HepG2 (cell line): Measurements from ENCODE around the gene SLC18A3. TPM values are rescaled to one million over a fixed set of nuclear protein-coding genes. Genes with fewer than 3 reads are reported as not detected.

Experiments
- ATAC-seq: fragments of 200-7000 bp; cut with Tn5 transposase; 3 replicates; pipeline ENCODE4 v1.9.1; 2020; ENCODE audit warnings: mild to moderate bottlenecking, moderate library complexity
- BruUV-seq: library from RNA; stranded (reverse); fragments of 400-500 nt; replicated peaks from 2 replicates; lab custom pipeline; 2021; lab: Mats Ljungman, UMichigan
- CTCF ChIA-PET: fragments of 300-600 bp; formaldehyde crosslinking; extraction: SDS; loops from one replicate; lab custom pipeline; 2021; ENCODE audit warnings: low total read pairs, inconsistent platforms, low intra/inter-chr PET ratio; lab: Yijun Ruan, JAX
- POLR2A ChIA-PET: fragments of 350-600 bp; sonication (Branson Sonifier 250); formaldehyde crosslinking; loops from one replicate; lab custom pipeline; 2020; ENCODE audit warnings: antibody characterized with exemption, inconsistent platforms; lab: Yijun Ruan, JAX
- DNase-seq: peaks from one replicate; pipeline ENCODE4 v3.0.0-alpha.2; 2015; ENCODE audit warnings: low spot score
- FAIRE-seq: peaks from 3 replicates; lab custom pipeline; 2011; peaks lifted over from hg19 to GRCh38; lab: Jason Lieb, UNC
- H2AFZ ChIP-seq: one replicate; pipeline ENCODE4 v1.6.1; 2011; ENCODE audit warnings: low read length, inconsistent platforms
- H3K27ac ChIP-seq: fragments of 300-600 bp; 3 replicates; pipeline ENCODE4 v1.8.0; 2011; ENCODE audit warnings: mixed run types, mild to moderate bottlenecking, mixed read lengths, low read length, inconsistent platforms; ENCODE audit not compliant: insufficient read depth; ENCODE audit errors: extremely low read length
- H3K27me3 ChIP-seq, 2 experiments: fragments of 200-600 bp in 1 of 2; 2 replicates in 1 of 2; 3 replicates in 1 of 2; pipeline versions ENCODE4 v1.6.0 to v1.8.0; 2011; ENCODE audit warnings: low read length in 2 of 2, mild to moderate bottlenecking in 2 of 2, moderate library complexity in 2 of 2, inconsistent platforms in 1 of 2; ENCODE audit not compliant: insufficient read depth in 2 of 2, control insufficient read depth in 1 of 2
- H3K36me3 ChIP-seq, 2 experiments: fragments of 200-600 bp in 1 of 2; replicated peaks in 1 of 2; 2 replicates in 1 of 2; 3 replicates in 1 of 2; pipeline versions ENCODE4 v1.5.1 to v1.8.0; 2011; ENCODE audit warnings: low read length in 2 of 2, inconsistent platforms in 1 of 2; ENCODE audit not compliant: insufficient read depth in 2 of 2, control insufficient read depth in 1 of 2
- H3K4me1 ChIP-seq: 2 replicates; pipeline ENCODE4 v1.5.1; 2012; ENCODE audit warnings: low read length, inconsistent platforms; ENCODE audit not compliant: insufficient read depth
- H3K4me2 ChIP-seq: 2 replicates; pipeline ENCODE4 v1.6.0; 2011; ENCODE audit warnings: low read depth, low read length, inconsistent platforms
- H3K4me3 ChIP-seq, 3 experiments: fragments of 200-600 bp in 1 of 3; sonication (generic), shearing (Covaris generic) in 1 of 3; replicated peaks in 1 of 3; 2 replicates each; pipeline ENCODE4 v1.5.1; 2011 to 2016; ENCODE audit warnings: low read length in 3 of 3, inconsistent platforms in 2 of 3, low read depth in 2 of 3, mild to moderate bottlenecking in 2 of 3, control low read depth in 1 of 3, mixed read lengths in 1 of 3; ENCODE audit not compliant: insufficient read depth in 1 of 3
- H3K79me2 ChIP-seq: one replicate; pipeline ENCODE4 v1.6.1; 2011; ENCODE audit warnings: low read length, inconsistent platforms; ENCODE audit not compliant: insufficient read depth
- H3K9ac ChIP-seq: 2 replicates; pipeline ENCODE4 v1.6.0; 2011; ENCODE audit warnings: mild to moderate bottlenecking, low read depth, low read length, inconsistent platforms; ENCODE audit not compliant: insufficient read depth
- H3K9me3 ChIP-seq: 2 replicates; pipeline ENCODE4 v1.5.1; 2012; ENCODE audit warnings: mild to moderate bottlenecking, low read length
- H4K20me1 ChIP-seq: 2 replicates; pipeline ENCODE4 v1.6.0; 2011; ENCODE audit warnings: inconsistent platforms, mild to moderate bottlenecking, low read length, moderate library complexity; ENCODE audit not compliant: insufficient read depth
- EEA1 ChIP-seq: sonication (generic); formaldehyde crosslinking; IDR thresholded peaks from 2 replicates; pipeline ENCODE4 v1.5.1; 2020; ENCODE audit warnings: mild to moderate bottlenecking, missing genetic modification reagents, borderline replicate concordance
- HNRNPK ChIP-seq: fragments of 200-400 bp; formaldehyde crosslinking; IDR thresholded peaks from 2 replicates; pipeline ENCODE4 v1.6.1; 2018; ENCODE audit warnings: low read length, low read depth, moderate library complexity, mild to moderate bottlenecking; ENCODE audit not compliant: poor library complexity, severe bottlenecking
- KLF11 ChIP-seq: IDR thresholded peaks from 2 replicates; pipeline ENCODE4 v1.6.1; 2016; ENCODE audit warnings: missing compliant biosample characterization
- SMYD3 ChIP-seq: sonication (generic); formaldehyde crosslinking; IDR thresholded peaks from 2 replicates; pipeline ENCODE4 v1.8.1; 2023; ENCODE audit warnings: mild to moderate bottlenecking, missing genetic modification reagents
- TP53 ChIP-seq: sonication (generic); formaldehyde crosslinking; conservative IDR thresholded peaks from 2 replicates; pipeline ENCODE4 v1.4.0; 2020; ENCODE audit warnings: missing genetic modification reagents
- U2AF2 ChIP-seq: fragments of 200-400 bp; formaldehyde crosslinking; IDR thresholded peaks from 2 replicates; pipeline ENCODE4 v1.6.1; 2017; ENCODE audit warnings: low read depth, mild to moderate bottlenecking, low read length
- ZFP1 ChIP-seq: IDR thresholded peaks from 2 replicates; pipeline ENCODE4 v1.6.1; 2016
- ZFP36L1 ChIP-seq: sonication (generic); formaldehyde crosslinking; IDR thresholded peaks from 2 replicates; pipeline ENCODE4 v1.8.0; 2022; ENCODE audit warnings: mild to moderate bottlenecking, missing genetic modification reagents, moderate library complexity
- ZNF33B ChIP-seq: sonication (generic); formaldehyde crosslinking; IDR thresholded peaks from 2 replicates; pipeline ENCODE4 v1.5.1; 2020; ENCODE audit warnings: mild to moderate bottlenecking, missing genetic modification reagents
- ZSCAN22 ChIP-seq: sonication (generic); formaldehyde crosslinking; IDR thresholded peaks from 2 replicates; pipeline ENCODE4 v1.4.0; 2020; ENCODE audit warnings: mild to moderate bottlenecking, missing genetic modification reagents
- WGBS: methylation state at CpG from one replicate; pipeline ENCODE4 v1.1.6; 2017; ENCODE audit warnings: low lambda C conversion rate; 5-methylcytosine and 5-hydroxymethylcytosine counted together
- in situ Hi-C: cut with HindIII; loops from 2 replicates; pipeline ENCODE4 v1.10.0; 2017; ENCODE audit warnings: low pct_unique_long_range_greater_than_20kb; ENCODE audit not compliant: extremely low pct_ligation_motif_present
- intact Hi-C: fragments of 100-400 bp; cut with micrococcal nuclease; formaldehyde crosslinking; loops from one replicate; pipeline ENCODE4 v1.10.0; 2022; ENCODE audit not compliant: unreplicated experiment
- polyA plus RNA-seq, 8 experiments: library from polyadenylated mRNA; depleted of rRNA in 3 of 8; stranded (reverse) in 7 of 8; unstranded in 1 of 8; fragments of >200 nt; fragmentation: Illumina TruSeq in 4 of 8; extraction: Trizol in 4 of 8; gene quantifications; 2 replicates each; pipeline versions ENCODE4 v1.2.1 to v1.2.3, GENCODE V29; 2011 to 2016; ENCODE audit warnings: low read depth in 4 of 8, missing spikeins in 1 of 8, mixed read lengths in 1 of 8; ENCODE audit not compliant: insufficient read depth in 1 of 8
- total RNA-seq, 5 experiments: library from RNA; depleted of rRNA; stranded (reverse); fragments of >200 nt; fragmentation: Illumina TruSeq; extraction: Trizol; gene quantifications; 2 replicates each; pipeline ENCODE4 v1.2.3, GENCODE V29; 2016; ENCODE audit warnings: low read depth in 1 of 5
- TF ChIP-seq, protein P1 (sequence below): sonication (generic); formaldehyde crosslinking; IDR thresholded peaks from 2 replicates; pipeline ENCODE4 v1.8.1; 2023; ENCODE audit warnings: mild to moderate bottlenecking, missing genetic modification reagents

Gene SLC18A3
- total and polyA plus RNA-seq, 2 of the 13 experiments (the other 11 are each of a cell fraction or from before 2014, with no cell fraction given), result not detected

DNA sequence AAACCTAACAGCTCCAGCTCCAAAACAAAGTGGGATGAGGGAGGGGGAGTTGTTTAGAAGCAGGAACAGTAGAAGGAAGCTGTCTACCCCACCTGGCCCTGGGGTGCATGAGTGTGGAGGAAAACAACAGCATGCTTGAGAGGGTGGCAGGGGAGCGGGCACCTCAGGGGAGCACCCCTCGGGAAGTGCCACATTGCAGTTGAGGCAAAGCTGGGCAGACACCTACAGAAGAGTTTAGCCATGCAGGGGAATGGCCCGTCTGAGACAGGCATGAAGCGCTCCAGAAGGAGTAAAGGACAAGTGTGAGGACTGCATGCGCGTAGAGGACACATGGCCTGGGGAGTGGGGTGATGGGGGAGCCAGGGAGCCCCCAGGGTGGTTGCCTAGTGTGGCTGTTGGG is 21.9 kb downstream of the SLC18A3 start:
- Histone ChIP-seq H3K4me2 (no peak overlapping the region), H3K36me3 (no peaks in the 10 kb centered on the region), H3K9me3 (no peaks in the 10 kb centered on the region), H3K27ac (no peak overlapping the region), H3K79me2 (no peaks in the 10 kb centered on the region), H3K4me1 (no peaks in the 10 kb centered on the region), H4K20me1 (no peaks in the 10 kb centered on the region), H3K4me3 (no peak overlapping the region), H2AFZ (no peak overlapping the region), H3K9ac (no peak overlapping the region), H3K27me3 (peaks cover 1 to 32% of the 10 kb centered on the region in 2 experiments; a peak in 3 of 5 replicates)
- 3% methylated on average over 6 of the region's 6 CpGs for WGBS
- POLR2A ChIA-PET, result no interaction called here
- TF ChIP-seq ZNF33B (CRISPR knock-in tag) (no peak), EEA1 (CRISPR knock-in tag) (no peak), ZSCAN22 (no peak), TP53 (CRISPR knock-in tag) (no peak), U2AF2 (no peak), SMYD3 (CRISPR knock-in tag) (no peak), ZFP36L1 (CRISPR knock-in tag) (no peak), KLF11 (CRISPR knock-in tag) (no peak), ZFP1 (no peak), HNRNPK (no peak)
- TF ChIP-seq, protein P1, sequence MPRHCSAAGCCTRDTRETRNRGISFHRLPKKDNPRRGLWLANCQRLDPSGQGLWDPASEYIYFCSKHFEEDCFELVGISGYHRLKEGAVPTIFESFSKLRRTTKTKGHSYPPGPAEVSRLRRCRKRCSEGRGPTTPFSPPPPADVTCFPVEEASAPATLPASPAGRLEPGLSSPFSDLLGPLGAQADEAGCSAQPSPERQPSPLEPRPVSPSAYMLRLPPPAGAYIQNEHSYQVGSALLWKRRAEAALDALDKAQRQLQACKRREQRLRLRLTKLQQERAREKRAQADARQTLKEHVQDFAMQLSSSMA (CRISPR knock-in tag), result no peak
- no TSS peak for BruUV-seq
- DNase-seq (no peak), FAIRE-seq (no peak), ATAC-seq (no peak)
- intact Hi-C loops (no loop called here), in situ Hi-C loops (no loop called here)
- CTCF ChIA-PET, result no interaction called here
